Measurements from ENCODE around the gene RPN2. TPM values are rescaled to one million over a fixed set of nuclear protein-coding genes. Genes with fewer than 3 reads are reported as not detected.
"Not testable (repeated sequence)": the region's sequence is repeated elsewhere in the genome, so short reads cannot be mapped to it uniquely, and the experiment has no call there.

Gene RPN2
- total RNA-seq, 2 experiments from 2014 or later, result 110 to 138 TPM

DNA sequence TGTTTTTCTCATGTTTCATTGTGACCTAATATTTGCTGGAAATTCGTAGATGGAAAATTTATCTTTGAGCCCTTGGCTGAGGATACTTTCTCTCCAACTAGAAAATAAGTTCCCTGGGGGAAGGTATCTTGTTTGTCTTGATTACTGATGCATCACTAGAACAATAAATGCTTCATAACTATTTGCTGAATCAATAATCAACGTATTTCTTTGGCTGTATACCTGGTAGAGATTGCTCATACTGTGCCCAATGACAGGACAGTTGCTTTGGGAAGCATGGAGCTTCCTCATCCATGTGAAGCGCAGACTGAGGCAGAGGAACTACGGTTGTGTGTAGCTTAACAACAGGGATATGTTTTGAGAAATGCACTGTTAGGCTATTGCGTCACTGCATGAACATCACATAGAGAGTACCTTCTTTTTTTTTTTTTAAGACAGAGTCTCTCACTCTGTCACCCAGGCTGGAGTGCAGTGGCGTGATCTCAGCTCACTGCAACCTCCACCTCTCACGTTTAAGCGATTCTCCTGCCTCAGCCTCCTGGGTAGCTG lies 34.2 kb upstream of the RPN2 start:
- Histone ChIP-seq H3K27ac (ENCODE audit: low read depth, low read length, poor library complexity, severe bottlenecking) (no peak overlapping the region), H3K4me3 (ENCODE audit: low read depth, low read length, poor library complexity, severe bottlenecking) (no peak overlapping the region), H3K4me1 (ENCODE audit: insufficient read depth, low read length, poor library complexity, severe bottlenecking) (no peaks in the 10 kb centered on the region), H3K36me3 (ENCODE audit: insufficient read depth, low read length) (no peaks in the 10 kb centered on the region), H3K9me3 (ENCODE audit: low read length) (no peaks in the 10 kb centered on the region), H3K79me2 (ENCODE audit: insufficient read depth, low read depth, low read length) (no peaks in the 10 kb centered on the region), H4K20me1 (ENCODE audit: insufficient read depth, low read length) (no peaks in the 10 kb centered on the region), H3K9me2 (ENCODE audit: insufficient read depth, low read length) (no peaks in the 10 kb centered on the region), H3K4me2 (ENCODE audit: low read length) (no peak overlapping the region), H2AFZ (ENCODE audit: low read length) (no peak overlapping the region)
- CTCF ChIA-PET (ENCODE audit: unreplicated experiment), result no interaction called here
- TF ChIP-seq CTCF (conservative IDR thresholded peaks at IDR 0.05; ENCODE audit: low read length), result no peak
- no peak for DNase-seq (ENCODE audit: low spot score)
- POLR2A ChIA-PET, result interaction anchor here (0.6 to 1.1 kb wide), 4 partner anchors 9 to 327 kb away, joined by 3 to 6 read pairs (median 3); no protein-coding TSS in a partner anchor
- intact Hi-C loops (cut with micrococcal nuclease; ENCODE audit: unreplicated experiment), result no loop called here
- no TSS peak for BruUV-seq (replicated peaks)

DNA sequence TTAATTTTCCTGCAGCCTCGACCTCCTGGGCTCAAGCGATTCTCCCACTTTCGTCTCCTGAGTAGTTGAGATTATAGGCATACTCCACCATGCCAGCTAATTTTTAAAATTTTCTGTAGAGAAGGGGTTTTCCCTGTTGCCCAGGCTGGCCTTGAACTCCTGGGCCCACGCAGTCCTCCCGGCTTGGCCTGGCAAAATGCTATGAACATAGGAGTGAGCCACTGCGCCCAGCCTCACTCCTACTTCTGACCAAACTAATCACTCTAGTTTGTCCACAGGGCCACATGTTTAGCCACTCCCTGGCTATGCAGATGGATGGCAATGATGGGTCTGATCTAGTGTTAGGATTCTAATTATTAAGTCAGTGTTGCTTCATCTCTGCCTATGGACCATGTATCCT lies 31.9 kb upstream of the RPN2 start:
- no peaks in the 10 kb centered on the region for H3K36me3 ChIP-seq (ENCODE audit: insufficient read depth, low read length)
- no peaks in the 10 kb centered on the region for H4K20me1 ChIP-seq (ENCODE audit: insufficient read depth, low read length)
- H3K4me2 ChIP-seq (ENCODE audit: low read length), result no peak overlapping the region
- no peaks in the 10 kb centered on the region for H3K79me2 ChIP-seq (ENCODE audit: insufficient read depth, low read depth, low read length)
- no TSS peak for BruUV-seq (replicated peaks)
- H2AFZ ChIP-seq (ENCODE audit: low read length), result no peak overlapping the region
- DNase-seq (ENCODE audit: low spot score), result no peak
- no peaks in the 10 kb centered on the region for H3K9me2 ChIP-seq (ENCODE audit: insufficient read depth, low read length)
- CTCF ChIA-PET (ENCODE audit: unreplicated experiment), result no interaction called here
- H3K4me1 ChIP-seq (ENCODE audit: insufficient read depth, low read length, poor library complexity, severe bottlenecking), result no peaks in the 10 kb centered on the region
- TF ChIP-seq CTCF (conservative IDR thresholded peaks at IDR 0.05; ENCODE audit: low read length) (no peak), EZH2phosphoT487 (IDR thresholded peaks at IDR 0.05; ENCODE audit: borderline replicate concordance, low read depth, low read length) (no peak)
- H3K4me3 ChIP-seq (ENCODE audit: low read depth, low read length, poor library complexity, severe bottlenecking), result no peak overlapping the region
- no peak overlapping the region for H3K27ac ChIP-seq (ENCODE audit: low read depth, low read length, poor library complexity, severe bottlenecking)
- H3K9me3 ChIP-seq (ENCODE audit: low read length), result no peaks in the 10 kb centered on the region
- intact Hi-C loops (cut with micrococcal nuclease; ENCODE audit: unreplicated experiment), result no loop called here
- POLR2A ChIA-PET, result no interaction called here

DNA sequence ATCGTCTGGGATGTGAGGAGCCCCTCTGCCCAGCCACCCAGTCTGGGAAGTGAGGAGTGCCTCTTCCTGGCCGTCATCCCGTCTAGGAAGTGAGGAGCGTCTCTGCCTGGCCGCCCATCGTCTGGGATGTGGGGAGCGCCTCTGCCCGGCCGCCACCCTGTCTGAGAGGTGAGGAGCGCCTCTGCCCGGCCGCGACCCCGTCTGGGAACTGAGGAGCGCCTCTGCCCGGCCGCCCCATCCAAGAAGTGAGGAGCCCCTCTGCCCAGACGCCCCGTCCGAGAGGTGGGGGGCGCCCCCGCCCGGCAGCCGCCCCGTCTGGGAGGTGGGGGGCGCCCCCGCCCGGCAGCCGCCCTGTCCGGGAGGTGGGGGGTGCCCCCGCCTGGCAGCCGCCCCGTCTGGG lies 28.3 kb upstream of the RPN2 start:
- CTCF ChIA-PET (ENCODE audit: unreplicated experiment); H3K79me2 ChIP-seq (ENCODE audit: insufficient read depth, low read depth, low read length); H2AFZ ChIP-seq (ENCODE audit: low read length); DNase-seq (ENCODE audit: low spot score); H3K36me3 ChIP-seq (ENCODE audit: insufficient read depth, low read length); H4K20me1 ChIP-seq (ENCODE audit: insufficient read depth, low read length); POLR2A ChIA-PET; H3K9me3 ChIP-seq (ENCODE audit: low read length); H3K27ac ChIP-seq (ENCODE audit: low read depth, low read length, poor library complexity, severe bottlenecking); H3K4me2 ChIP-seq (ENCODE audit: low read length); H3K9me2 ChIP-seq (ENCODE audit: insufficient read depth, low read length); intact Hi-C loops (cut with micrococcal nuclease; ENCODE audit: unreplicated experiment); H3K4me1 ChIP-seq (ENCODE audit: insufficient read depth, low read length, poor library complexity, severe bottlenecking); BruUV-seq (replicated peaks); H3K4me3 ChIP-seq (ENCODE audit: low read depth, low read length, poor library complexity, severe bottlenecking): not testable (repeated sequence)
